Nephron (organoid): ENCODE measurements around the gene PDK1.

ENCODE experiments used
- H3K27ac Mint-ChIP-seq, 3 experiments: 2 replicates each; pipeline ENCODE4 v1.8.0; 2020; ENCODE audit warnings: mixed read lengths in 3 of 3, mild to moderate bottlenecking in 2 of 3, moderate library complexity in 1 of 3
- H3K27me3 Mint-ChIP-seq: 2 replicates; pipeline ENCODE4 v1.8.0; 2021; ENCODE audit warnings: low read depth, mild to moderate bottlenecking, moderate library complexity, mixed read lengths
- H3K36me3 Mint-ChIP-seq: 2 replicates; pipeline ENCODE4 v1.8.0; 2020; ENCODE audit warnings: low read depth, mixed read lengths
- H3K4me1 Mint-ChIP-seq: 2 replicates; pipeline ENCODE4 v1.8.0; 2020; ENCODE audit warnings: mixed read lengths
- H3K4me3 Mint-ChIP-seq, 3 experiments: 2 replicates each; pipeline ENCODE4 v1.8.0; 2020; ENCODE audit warnings: mild to moderate bottlenecking in 3 of 3, mixed read lengths in 3 of 3, moderate library complexity in 2 of 3
- H3K9me3 Mint-ChIP-seq: 2 replicates; pipeline ENCODE4 v1.8.0; 2020; ENCODE audit warnings: mixed read lengths
- CTCF ChIP-seq, 3 experiments: fragments of 200-600 bp; sonication (generic); IDR thresholded peaks; one replicate each; pipeline ENCODE4 v1.5.0; 2021; ENCODE audit warnings: antibody characterized with exemption in 3 of 3; ENCODE audit not compliant: unreplicated experiment in 3 of 3

Gene PDK1

DNA sequence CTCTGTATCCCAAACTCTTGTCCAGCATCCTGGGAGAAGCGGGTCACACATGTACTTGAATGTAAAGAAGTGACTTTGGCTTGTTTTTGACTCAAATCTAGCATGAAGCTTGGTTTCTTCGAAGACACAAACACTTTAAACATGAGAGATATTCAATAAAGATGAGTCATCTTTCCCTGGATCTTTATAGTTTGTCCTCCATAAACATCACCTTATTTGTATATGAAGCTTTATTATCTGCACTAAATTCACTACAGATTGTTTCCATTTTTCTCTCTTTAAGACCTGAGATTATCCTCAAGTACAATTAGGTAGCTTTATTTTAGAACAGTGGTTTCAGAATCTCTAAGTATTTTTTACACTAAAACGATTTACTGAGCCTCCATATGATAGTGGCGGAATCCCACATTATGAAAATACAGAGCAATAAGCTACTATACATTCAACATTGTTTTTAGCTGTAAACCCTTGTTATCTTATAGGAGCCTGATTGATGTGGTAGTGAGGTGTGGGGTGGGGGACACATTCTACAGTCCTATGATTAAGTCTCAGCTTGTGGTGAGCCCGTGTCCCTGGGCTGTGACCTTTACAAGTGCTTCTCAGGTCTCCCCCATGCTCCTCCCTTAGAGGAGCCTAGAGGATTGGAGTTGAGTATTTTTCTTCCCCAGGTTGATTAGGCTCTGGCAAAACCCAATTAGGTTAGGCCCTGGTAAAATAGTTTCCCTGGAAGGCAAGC, 100.1 kb downstream of the PDK1 start:
- Mint-ChIP-seq H3K4me1 (no peaks in the 10 kb centered on the region), H3K27ac (no peak overlapping the region), H3K4me3 (no peak overlapping the region), H3K36me3 (peaks cover 20% of the 10 kb centered on the region), H3K9me3 (peaks cover 44% of the 10 kb centered on the region), H3K27me3 (peaks cover 4% of the 10 kb centered on the region)
- TF ChIP-seq CTCF (IDR thresholded peaks at IDR 0.05; ENCODE audit: unreplicated experiment in 3 of 3): no peak
